PFSK-1 (cell line): ENCODE results near the gene VIP.

Experiments
- POLR2AphosphoS5 ChIP-seq: IDR thresholded peaks from 2 replicates; pipeline ENCODE4 v1.6.1; 2012; ENCODE audit warnings: low read depth, mild to moderate bottlenecking, control low read depth, low read length, moderate library complexity
- SIN3A ChIP-seq: IDR thresholded peaks from 2 replicates; pipeline ENCODE4 v1.6.1; 2012; ENCODE audit warnings: mild to moderate bottlenecking, low read length, moderate library complexity, borderline replicate concordance; ENCODE audit not compliant: insufficient read depth
- TF ChIP-seq, protein P1 (sequence below), 2 experiments: IDR thresholded peaks; 2 replicates each; pipeline versions ENCODE4 v1.6.1 to v1.8.0; 2011 to 2012; ENCODE audit warnings: low read depth in 2 of 2, low read length in 2 of 2, control low read depth in 1 of 2, inconsistent platforms in 1 of 2, mild to moderate bottlenecking in 1 of 2, moderate library complexity in 1 of 2; ENCODE audit not compliant: insufficient read depth in 1 of 2

GRCh38 chr6:152727507-152727906, 23.1 kb upstream of the VIP start:
- TF ChIP-seq POLR2AphosphoS5 (no peak), SIN3A (no peak)
- TF ChIP-seq, protein P1, sequence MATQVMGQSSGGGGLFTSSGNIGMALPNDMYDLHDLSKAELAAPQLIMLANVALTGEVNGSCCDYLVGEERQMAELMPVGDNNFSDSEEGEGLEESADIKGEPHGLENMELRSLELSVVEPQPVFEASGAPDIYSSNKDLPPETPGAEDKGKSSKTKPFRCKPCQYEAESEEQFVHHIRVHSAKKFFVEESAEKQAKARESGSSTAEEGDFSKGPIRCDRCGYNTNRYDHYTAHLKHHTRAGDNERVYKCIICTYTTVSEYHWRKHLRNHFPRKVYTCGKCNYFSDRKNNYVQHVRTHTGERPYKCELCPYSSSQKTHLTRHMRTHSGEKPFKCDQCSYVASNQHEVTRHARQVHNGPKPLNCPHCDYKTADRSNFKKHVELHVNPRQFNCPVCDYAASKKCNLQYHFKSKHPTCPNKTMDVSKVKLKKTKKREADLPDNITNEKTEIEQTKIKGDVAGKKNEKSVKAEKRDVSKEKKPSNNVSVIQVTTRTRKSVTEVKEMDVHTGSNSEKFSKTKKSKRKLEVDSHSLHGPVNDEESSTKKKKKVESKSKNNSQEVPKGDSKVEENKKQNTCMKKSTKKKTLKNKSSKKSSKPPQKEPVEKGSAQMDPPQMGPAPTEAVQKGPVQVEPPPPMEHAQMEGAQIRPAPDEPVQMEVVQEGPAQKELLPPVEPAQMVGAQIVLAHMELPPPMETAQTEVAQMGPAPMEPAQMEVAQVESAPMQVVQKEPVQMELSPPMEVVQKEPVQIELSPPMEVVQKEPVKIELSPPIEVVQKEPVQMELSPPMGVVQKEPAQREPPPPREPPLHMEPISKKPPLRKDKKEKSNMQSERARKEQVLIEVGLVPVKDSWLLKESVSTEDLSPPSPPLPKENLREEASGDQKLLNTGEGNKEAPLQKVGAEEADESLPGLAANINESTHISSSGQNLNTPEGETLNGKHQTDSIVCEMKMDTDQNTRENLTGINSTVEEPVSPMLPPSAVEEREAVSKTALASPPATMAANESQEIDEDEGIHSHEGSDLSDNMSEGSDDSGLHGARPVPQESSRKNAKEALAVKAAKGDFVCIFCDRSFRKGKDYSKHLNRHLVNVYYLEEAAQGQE (IDR thresholded peaks at IDR 0.05; ENCODE audit: insufficient read depth in 1 of 2, low read depth in 2 of 2, low read length in 2 of 2): no peak
